SKM-1 (cell line): Measurements from ENCODE around the gene ADAMTS5.

Experiments
- DNase-seq: peaks from one replicate; lab custom pipeline; 2025; ENCODE audit not compliant: unreplicated experiment; lab: John Stamatoyannopoulos, UW

ADAMTS5 gene

GRCh38 chr21:26888931-26889330, 78.0 kb downstream of the ADAMTS5 start:
- DNase-seq, result no peak

- DNase-seq, result no peak
Measured at GRCh38 chr21:26888256-26888655, 78.6 kb downstream of the ADAMTS5 start.

- no peak for DNase-seq
Measured at GRCh38 chr21:26887251-26887650, 79.6 kb downstream of the ADAMTS5 start.

- no peak for DNase-seq
Measured at GRCh38 chr21:26884436-26884835, 82.5 kb downstream of the ADAMTS5 start.

- no peak for DNase-seq
Measured at GRCh38 chr21:26883768-26884167, 83.1 kb downstream of the ADAMTS5 start.

GRCh38 chr21:26881504-26882228, 85.2 kb downstream of the ADAMTS5 start:
- DNase-seq, result no peak

- no peak for DNase-seq
Measured at GRCh38 chr21:26877018-26877417, 89.9 kb downstream of the ADAMTS5 start.

GRCh38 chr21:26874347-26874746, 92.5 kb downstream of the ADAMTS5 start:
- no peak for DNase-seq
